ENCODE measurements around the gene HERC2. TPM values are rescaled to one million over a fixed set of nuclear protein-coding genes. Genes with fewer than 3 reads are reported as not detected.

Gene HERC2
- total RNA-seq, 1 donor from 2014 or later = 80.1 TPM

- peaks cover 30% of the 10 kb centered on the region for H3K36me3 Mint-ChIP-seq
- TF ChIP-seq CTCF (conservative IDR thresholded peaks at IDR 0.05) = no peak
- H3K9me3 Mint-ChIP-seq = no peaks in the 10 kb centered on the region
- DNase-seq (ENCODE audit: extremely low spot score, unreplicated experiment) = no peak
- no peaks in the 10 kb centered on the region for H3K27me3 Mint-ChIP-seq
- H3K27ac Mint-ChIP-seq = no peak overlapping the region
- no peaks in the 10 kb centered on the region for H3K4me1 Mint-ChIP-seq (ENCODE audit: unreplicated experiment)
- H3K4me3 Mint-ChIP-seq = no peak overlapping the region
These were observed 188.7 kb downstream of the HERC2 start for GRCh38 chr15:28133281-28133680.

DNA sequence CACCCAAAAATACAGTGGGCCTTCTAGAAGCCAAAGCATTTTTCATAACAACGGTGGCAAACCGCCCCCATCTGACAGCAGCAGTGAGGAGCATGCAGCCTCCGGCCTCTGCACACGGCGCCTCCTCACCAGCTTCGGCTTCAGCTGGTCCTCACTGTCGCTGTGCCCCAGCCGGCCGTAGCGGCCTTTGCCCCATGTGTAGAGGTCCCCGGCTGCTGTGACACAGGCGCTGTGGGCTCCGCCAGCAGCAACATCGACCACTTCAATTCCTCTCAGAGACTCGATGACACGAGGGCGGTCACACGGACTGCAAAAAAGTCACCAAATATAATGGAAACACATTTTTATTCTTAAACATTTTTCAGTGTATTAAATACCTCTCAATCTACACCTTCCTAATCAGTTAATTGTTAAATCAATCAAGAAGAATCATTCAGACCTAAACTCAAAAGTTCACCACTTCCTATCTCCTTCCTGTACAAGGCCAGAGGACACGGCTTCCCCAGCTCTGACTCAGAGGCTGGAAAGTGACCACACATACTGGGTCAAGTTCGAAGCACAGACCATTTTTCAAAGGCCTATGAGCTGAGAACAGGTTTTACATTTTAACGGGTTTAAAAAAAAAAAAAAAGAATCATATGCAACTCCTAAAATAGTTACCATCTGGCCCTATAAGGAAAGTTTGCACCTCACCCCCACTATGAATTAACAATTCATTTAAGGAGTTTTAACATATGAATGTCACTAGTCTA is 189.3 kb downstream of the HERC2 start:
- H3K4me3 Mint-ChIP-seq = no peak overlapping the region
- H3K9me3 Mint-ChIP-seq = no peaks in the 10 kb centered on the region
- no peaks in the 10 kb centered on the region for H3K27me3 Mint-ChIP-seq
- no peak for TF ChIP-seq CTCF (conservative IDR thresholded peaks at IDR 0.05)
- H3K27ac Mint-ChIP-seq = no peak overlapping the region
- peaks cover 26% of the 10 kb centered on the region for H3K36me3 Mint-ChIP-seq
- no peaks in the 10 kb centered on the region for H3K4me1 Mint-ChIP-seq (ENCODE audit: unreplicated experiment)
- DNase-seq (ENCODE audit: extremely low spot score, unreplicated experiment) = no peak

- Mint-ChIP-seq H3K27me3 (no peaks in the 10 kb centered on the region), H3K4me3 (no peak overlapping the region), H3K9me3 (no peaks in the 10 kb centered on the region), H3K27ac (no peak overlapping the region), H3K4me1 (ENCODE audit: unreplicated experiment) (no peaks in the 10 kb centered on the region), H3K36me3 (peaks cover 23% of the 10 kb centered on the region)
- no peak for DNase-seq (ENCODE audit: extremely low spot score, unreplicated experiment)
- no peak for TF ChIP-seq CTCF (conservative IDR thresholded peaks at IDR 0.05)
These were observed 190.0 kb downstream of the HERC2 start for GRCh38 chr15:28131946-28132345.

GRCh38 chr15:28131400-28131799 is 190.6 kb downstream of the HERC2 start:
- no peaks in the 10 kb centered on the region for H3K9me3 Mint-ChIP-seq
- peaks cover 18% of the 10 kb centered on the region for H3K36me3 Mint-ChIP-seq
- no peak overlapping the region for H3K27ac Mint-ChIP-seq
- no peak for TF ChIP-seq CTCF (conservative IDR thresholded peaks at IDR 0.05)
- DNase-seq (ENCODE audit: extremely low spot score, unreplicated experiment) = no peak
- no peaks in the 10 kb centered on the region for H3K27me3 Mint-ChIP-seq
- no peaks in the 10 kb centered on the region for H3K4me1 Mint-ChIP-seq (ENCODE audit: unreplicated experiment)
- H3K4me3 Mint-ChIP-seq = no peak overlapping the region

DNA sequence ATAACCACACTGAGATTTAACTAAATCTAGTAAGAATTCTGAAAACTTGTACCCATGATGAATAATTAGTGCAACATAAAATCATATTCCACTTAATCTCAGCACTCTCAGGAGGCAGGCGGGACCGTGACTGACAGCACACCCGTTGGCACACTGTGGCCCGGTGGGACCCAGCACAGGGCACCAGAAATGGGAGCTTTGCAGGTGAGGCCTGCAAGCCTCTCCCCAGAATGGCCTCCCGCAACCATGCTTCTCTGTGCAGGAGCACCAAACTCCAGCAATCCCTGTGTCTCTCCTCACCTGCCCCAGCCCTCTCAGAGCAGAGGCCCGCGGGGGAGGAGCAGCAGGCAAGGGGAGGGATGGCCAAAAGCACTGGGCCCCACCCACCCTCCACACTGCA is 191.3 kb downstream of the HERC2 start:
- no peak for TF ChIP-seq CTCF (conservative IDR thresholded peaks at IDR 0.05)
- Mint-ChIP-seq H3K4me3 (no peak overlapping the region), H3K27me3 (no peaks in the 10 kb centered on the region), H3K36me3 (peaks cover 18% of the 10 kb centered on the region), H3K9me3 (no peaks in the 10 kb centered on the region), H3K4me1 (ENCODE audit: unreplicated experiment) (no peaks in the 10 kb centered on the region), H3K27ac (no peak overlapping the region)
- no peak for DNase-seq (ENCODE audit: extremely low spot score, unreplicated experiment)
